Activated naive CD4-positive, alpha-beta T cell treated with Interleukin-2 at 50 U/mL for 16 hours (primary cell): ENCODE data around the gene PLAA.
A peak's percentile ranks its signal among the peaks of the same experiment; 100 is the strongest.

Source experiments
- DNase-seq: peaks from one replicate; pipeline ENCODE4 v3.0.0-alpha.2; 2020

The PLAA gene

DNA sequence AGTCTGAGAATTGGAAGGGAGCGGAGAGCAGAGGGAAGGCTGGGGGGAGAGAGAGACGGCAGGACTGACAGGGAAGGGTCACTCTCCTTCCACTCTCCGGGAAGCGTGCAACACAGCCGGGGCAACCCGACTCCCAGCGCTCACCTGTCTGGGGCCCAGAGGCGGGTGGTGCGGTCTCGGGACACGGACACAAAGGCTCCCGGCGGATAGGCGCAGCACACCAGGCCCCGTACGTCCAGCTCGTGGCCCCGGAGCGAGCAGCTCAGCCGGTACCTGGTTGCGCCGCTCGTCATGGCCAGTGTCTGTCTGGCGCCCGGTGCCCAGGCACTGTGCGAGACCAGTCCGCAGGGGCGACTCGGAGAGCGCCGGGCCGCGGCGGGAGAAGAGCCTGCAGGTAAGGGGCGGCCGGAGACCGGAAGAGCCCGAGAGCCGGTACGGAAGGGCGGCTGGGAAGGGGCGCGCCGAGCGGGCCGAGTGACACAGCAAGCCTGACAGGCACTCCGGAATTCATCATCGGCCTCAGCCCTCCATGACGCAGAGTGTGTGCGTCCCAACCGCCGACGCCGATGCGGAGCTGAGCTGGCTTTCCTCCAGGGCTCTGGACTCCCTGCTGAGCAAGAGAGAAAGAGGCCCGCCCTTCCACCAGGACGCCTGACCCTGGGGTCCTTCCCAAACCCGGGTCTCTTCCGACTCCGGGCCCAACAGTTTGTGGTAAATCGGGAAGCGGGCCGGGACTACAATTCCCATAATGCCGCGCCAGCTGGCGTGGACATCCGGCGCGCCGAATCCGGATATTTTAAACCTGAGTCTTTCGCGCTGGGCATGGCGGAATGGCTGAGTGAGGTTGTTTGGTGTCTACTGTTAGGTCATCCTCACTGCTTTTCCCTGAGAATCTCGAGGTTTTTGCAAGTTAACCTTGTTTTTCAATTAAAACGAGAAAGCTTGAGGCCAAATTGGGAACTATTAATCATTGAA is at the start of gene PLAA:
Gene PLAA (minus strand): TSS at position 490 of the 975 bp plus-strand sequence. CDS start 197 bp downstream, at position 293.
- DNase-seq: peak; percentile 86

DNA sequence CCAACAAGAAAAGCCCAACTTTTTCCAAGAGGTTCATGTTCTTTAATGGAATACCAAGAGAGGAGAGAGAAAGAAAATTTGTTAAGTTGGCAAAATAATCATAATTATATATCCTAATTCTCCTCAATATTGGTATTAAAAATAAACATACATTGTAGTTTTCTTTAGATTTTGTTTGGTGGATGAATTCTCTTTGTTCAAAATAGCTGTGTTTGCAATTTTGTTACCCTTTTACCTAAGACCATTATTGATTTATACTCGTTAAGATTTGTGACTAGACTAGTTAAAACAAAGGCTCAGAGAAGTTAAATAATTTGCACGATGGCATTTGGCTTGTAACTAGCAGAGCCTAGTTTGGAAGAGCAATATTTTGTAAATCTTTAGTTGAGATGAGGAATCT is 48.8 kb upstream of the PLAA start:
- no peak for DNase-seq

DNA sequence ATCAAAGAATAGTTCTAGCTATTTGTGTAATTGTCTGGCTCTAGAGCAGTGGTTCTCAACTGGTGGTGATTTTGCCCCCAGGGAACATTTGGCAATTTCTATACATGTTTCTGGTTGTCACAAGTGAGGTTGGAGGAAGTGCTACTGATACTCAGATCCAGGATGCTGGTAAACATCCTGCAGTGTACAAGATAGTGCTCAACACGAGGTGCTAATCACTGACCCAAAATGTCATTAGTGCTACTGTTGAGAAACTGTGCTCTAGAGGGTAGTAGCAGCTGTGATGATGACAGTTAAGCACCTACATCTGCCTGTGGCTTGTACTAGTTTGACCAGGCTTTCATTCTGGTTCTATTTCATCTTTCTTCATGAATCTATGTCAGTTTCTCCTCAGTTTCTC is 36.3 kb upstream of the PLAA start:
- DNase-seq: no peak

DNA sequence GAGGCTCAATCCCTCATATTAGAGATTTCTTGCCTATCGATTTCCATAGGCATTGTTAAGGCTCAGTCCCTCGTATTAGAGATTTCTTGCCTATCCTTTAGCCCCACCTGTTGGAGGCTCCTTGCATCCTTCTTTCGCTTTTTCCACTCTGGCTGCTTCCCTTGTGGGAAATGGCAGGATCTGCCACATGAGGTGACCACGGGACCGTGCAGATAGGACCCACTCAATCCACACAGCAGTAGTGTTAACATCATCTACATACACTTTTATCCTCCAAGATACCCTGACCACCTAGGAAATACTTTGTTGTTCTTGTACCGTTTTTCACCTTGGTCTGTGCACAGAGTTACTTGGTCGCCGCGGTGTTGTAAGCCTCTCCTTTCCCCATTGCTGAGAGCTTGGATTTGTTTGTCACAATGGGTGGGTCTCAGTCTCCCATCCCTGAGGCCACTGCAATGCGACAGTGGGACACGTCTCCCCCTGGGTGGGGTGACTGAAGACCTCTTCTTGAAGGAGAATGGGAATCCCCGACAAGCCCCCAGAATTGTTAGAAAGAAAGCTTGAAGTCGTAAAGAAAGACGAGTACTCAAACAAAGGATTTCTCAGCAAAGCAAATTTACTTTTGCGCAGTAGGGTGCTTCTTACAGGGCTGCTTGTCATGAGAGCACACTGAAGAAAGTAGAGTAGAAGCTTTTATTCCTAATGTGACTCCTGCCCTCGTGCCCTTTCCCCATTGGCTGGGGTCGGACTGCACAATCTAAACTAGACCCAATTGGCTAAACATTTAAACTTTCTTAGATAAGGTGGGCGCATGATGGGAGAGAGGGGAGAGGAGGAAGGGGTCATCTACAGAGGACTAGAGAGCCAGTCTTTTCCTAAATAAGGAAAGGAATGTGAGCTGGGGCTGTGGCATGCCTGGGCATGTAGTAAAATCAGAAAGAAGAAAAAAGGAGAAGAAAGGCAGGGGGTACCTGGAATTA is 29.0 kb upstream of the PLAA start:
- no peak for DNase-seq

DNA sequence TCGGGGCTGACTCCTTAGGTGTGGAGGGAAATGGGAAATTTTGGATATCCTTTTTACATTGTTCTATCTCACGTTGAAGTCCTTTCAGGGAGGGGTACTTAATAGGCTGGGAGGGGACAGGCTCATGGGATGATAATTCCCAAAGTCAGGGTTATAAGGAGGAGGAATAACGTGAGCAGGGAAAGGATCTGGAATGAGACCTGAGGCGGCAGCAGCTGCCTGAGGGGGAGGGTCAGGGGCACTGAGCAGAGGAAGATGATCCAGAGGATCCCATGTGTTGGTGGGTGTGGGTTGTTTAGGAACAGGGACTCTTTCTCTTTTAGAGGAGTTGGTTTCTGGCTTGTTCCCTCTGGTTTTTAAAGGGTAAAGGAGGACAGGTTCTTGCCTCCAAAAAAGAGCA is 27.9 kb upstream of the PLAA start:
- DNase-seq: no peak

DNA sequence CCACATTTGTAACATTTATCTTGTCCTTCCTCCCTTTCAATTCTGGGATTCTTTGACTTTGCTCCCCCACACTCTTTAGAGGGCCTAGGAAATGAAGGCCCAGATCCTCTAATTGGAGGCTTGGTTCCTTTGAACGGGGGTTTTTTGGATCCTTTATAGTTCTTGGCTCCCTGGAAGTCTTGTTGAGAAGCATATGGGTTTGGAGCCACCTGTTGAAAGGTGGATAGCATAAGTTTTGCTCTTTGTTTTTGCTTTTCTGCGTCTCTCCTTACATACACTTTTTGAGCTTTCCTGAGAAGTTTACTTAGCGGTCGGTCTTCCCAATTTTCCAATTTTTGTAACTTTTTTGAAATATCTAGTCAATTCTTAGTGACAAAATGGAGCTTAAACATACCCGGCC is 26.9 kb upstream of the PLAA start:
- no peak for DNase-seq

DNA sequence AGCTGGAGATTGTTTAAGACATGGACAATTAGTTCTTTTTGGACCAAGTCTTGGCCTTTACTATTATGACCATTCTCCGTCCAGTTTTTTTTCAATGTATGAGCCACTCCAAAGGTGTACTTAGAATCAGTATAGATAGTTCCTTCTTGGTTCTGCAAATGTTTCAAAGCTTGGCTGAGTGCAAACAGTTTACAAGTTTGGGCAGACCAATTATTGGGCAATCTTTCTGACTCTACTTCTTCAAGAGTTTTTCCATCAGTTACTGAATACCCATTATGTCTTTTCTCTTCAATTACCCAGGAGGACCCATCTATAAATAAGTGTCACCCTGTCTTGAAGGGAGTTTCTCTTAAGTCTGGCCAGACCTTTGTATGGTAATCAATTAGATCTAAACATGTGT is 24.7 kb upstream of the PLAA start:
- no peak for DNase-seq

DNA sequence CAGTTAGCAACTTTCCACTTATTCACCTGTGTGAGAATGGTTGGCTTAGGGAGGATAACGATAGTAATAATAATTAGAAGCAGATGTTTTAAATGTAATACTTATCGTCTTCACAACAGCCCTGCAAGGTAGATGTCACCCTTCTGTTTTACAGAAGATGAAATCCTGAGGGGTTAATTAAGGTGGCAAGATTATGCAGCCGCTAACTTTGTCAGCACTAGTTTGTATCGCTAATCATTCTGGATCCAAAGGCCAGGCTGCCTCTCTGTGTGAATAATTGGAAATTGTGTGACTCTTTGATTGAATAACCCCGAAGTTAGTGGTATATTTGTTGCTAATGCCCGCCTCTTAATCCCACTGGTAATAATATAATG is 9.8 kb upstream of the PLAA start:
- DNase-seq: no peak

DNA sequence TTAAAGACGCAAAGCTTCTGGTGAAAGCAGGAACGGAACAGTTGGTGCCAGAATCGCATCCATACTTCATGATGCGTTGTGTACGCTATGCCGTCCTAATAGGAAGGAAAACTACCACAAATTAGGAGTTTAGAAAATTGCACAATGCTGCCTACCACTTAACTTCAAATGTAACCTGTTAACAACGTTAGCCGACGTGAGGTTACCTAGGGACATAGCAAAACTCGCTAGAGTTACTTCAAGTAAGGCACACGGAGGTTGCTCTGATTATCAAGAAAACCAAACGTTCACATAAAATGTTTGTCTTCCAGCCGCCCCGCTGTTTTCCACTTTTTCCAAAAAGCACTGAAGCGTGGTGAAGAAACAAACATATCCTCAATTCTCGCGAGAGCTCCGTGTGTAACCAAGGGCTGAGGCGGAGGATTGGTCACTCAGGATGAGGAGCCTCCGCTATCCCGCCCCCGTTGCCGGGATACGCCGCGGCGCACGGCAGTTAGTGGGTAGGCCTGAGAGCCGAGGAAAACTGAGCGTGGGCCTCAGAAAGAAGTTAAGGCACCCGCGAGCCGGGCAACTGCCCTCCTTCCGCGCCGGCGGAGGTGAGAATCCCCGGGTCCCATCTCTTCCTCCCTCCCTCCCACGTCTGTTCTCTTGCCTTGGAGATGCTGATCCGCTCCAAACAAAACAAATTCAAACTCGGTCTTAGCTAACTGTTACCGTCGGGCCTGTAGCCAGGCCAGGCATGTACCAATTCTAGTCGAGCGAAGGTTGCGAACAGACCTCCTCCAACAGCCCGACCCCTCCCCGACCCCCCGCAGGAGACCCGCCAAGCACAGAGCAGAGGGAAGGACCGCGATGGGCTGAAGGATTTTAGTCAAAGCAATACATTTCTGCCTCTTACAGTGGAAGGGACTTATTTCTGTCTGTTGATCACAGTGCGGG is 9.1 kb upstream of the PLAA start, which contains the start of gene IFT74:
Gene IFT74 (plus strand): TSS at position 492 of the 939 bp plus-strand sequence. CDS start 5,556 bp downstream, outside the sequence.
- DNase-seq: peak; percentile 94

DNA sequence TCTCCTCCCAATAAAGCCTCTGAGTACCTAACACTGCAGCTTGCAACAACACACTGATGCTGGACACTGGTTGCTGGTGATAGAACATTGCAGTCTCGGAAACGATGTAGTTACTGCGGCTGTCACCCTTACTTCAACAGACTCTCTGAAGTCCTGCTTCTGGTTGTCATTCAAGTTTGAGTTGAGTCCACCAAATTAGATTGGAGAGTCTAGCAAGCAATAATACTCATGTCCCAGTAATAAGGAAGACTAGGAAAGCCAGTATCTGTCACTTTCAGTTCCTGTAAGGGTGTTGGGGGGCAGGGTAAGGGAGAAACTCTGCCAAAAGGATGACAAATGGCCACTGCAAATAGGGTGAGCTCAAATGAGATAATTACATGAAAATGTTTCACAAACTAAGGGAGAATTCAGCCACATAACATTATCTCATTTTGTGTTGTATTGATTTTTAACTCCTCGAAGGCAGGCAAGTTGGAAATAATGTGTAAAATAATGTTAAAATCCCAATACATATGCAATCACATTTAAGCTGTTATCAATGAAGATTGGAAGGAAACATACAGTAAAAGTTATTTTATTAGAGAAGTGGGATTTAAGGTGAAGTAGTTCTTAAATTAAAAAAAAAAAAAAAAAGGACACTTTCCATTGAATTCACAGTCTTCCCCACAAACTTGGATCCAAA is 8.3 kb upstream of the PLAA start:
- DNase-seq: no peak

DNA sequence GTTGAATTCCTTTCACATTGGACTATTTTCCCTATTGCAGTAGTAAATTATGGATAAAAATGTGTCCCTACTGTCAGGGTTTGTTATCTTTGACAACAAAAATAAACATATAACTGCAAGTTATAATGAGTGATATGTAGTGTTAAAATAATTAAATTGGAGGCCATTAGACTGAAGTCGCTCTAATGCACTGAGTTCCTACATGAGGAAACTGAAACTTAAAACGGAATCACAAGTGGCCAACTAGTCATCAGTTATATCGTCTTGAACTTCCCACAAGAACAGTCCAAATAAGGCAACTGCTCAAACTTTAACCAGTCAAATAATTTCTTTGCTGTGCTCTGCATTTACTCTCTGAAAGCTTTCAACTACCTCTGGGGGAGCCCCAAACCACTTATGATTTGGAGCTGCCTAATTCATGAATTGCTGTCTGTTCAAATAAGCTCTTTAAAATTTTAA is 7.0 kb upstream of the PLAA start:
- DNase-seq: no peak

DNA sequence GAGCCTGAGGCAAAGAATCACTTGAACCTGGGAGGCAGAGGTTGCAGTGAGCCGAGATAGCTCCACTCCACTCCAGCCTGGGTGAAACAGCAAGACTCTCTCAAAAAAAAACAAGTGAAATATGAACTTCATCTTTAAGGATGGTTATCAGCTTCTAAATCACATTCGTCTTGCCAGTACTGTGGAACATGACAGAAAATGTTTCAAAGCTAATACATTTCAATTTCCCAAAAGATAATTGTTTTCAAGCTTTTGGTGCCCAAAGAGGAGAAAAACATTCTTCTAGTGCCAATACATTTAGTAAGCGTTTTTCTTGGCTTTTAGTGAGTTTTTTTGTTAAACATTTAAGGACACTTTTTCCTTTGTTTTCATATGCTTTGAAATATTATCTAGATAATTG is 4.8 kb upstream of the PLAA start:
- no peak for DNase-seq

DNA sequence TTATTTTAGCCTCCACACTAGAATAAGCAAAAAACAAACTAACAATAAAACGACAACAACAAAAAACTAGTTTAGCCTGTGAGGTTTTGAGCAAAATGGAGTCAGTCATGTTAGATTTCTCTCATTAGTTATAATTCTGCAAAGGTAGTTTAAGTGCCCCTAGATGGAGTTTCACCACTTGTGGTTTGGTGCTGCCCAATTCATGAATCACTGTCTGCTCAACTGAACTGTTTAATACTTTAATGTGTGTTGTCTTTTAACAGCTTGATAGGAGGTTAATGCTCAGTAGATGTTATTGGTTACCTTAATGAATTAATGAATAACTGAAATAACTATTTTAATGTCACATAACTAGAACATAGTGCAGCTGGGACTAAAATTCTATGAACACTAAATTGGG is 3.5 kb upstream of the PLAA start:
- DNase-seq: no peak

DNA sequence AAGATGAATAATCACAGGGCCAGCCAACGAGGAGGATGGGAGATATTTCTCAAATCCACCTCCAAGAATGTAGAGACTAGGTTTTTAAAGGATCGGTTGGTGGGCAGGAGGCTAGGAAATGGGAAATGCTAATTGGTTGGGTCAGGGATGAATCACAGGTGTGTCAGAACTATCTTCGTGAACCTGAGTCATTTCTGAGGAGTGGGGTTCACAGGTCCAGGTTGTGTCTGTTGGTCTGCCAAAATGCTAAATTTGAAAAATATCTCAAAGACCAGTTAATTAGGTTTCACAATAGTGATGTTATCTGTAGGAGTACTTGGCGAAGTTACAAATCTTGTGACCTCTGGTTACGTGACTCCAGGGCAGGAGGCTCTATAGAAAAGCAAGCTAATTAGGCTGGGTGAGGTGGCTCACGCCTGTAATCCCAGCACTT is 2.6 kb upstream of the PLAA start:
- no peak for DNase-seq

DNA sequence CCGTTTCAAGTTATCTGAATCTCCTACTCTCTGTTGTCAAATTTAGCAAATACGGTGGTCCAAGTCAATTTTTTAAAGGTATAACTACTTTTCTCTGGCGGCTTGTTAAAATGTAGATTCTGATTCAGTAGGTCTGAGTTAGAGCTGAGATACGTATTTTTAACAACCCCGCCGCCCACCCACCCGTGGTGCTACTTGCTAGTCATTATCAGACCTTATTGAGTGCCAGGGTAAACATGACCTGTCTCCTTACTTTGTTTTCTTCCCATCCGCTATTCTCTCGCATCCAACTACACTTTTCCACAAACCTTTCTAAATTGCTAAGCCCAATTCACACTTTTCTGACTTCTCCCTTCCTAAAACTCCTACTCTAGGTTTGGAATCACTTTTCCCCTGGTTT is 694 bp upstream of the PLAA start:
- DNase-seq: peak; percentile 63

DNA sequence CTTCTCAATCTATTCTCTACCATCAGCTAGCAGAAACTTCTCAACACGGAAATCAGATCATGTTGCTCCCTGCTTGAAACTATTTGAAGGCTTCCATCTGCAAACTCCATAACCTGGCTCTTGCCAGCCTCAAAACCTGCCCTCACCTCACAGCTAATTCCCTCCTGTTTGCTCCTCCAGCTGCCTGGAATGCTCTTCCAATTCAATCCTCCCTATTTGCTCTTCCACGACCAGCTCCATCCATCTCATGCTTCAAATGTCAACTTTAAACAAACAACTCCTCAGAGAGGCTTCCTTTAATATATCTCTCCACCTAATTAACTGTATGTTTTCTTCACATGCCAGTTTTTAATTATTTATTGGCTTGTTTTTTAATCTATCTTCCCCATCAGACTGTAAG is 1.5 kb downstream of the PLAA start:
- DNase-seq: no peak

DNA sequence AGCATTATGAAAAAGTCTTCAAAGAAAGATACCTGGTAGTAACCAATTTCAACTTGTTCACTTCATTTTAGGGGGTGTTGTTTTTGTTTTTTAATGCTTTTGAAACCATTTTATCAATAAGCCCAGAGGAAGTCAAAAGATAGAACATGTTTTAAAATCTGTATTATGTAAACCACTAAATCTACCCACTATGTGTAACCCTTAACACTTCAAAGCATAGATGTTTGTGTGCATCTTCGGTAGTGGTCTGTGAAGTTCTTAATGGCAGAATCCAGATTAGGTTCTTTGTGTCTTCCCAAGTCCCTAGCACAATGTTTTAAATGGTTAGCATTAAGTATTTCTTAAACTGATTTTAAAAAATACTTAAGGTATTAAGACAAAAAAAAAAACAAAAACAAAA is 6.3 kb downstream of the PLAA start:
- no peak for DNase-seq

DNA sequence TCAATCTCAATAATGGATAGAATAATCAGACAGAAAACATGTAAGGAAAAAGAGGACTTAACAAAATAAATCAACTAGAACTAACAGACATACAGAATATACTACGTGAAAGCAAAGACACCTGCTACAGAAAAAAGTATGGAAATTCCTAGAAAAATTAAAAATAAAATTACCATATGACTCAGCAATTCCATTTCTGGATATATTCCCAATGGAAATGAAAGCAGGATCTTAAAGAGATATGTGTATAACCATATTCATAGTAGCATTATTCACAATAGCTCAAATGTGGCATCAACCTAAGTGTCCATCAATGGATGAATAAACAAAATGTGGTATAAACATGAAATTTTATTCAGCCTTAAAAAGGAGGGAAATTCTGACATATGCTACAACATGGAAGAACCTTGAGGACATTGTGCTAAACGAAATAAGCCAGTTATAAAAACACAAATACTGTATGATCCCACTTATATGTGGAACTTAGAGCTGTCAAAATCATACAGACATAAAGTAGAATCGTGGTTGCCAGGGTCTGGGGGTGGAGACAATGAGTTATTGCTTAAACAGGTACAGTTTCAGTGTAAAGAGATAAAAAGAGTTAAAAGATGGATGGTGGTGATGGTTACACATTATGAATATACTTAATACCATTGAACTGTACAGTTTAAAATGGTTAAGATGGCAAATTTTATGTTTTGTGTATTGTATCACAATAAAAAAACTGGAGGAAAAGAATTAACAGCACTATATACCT is 6.9 kb downstream of the PLAA start:
- DNase-seq: no peak

DNA sequence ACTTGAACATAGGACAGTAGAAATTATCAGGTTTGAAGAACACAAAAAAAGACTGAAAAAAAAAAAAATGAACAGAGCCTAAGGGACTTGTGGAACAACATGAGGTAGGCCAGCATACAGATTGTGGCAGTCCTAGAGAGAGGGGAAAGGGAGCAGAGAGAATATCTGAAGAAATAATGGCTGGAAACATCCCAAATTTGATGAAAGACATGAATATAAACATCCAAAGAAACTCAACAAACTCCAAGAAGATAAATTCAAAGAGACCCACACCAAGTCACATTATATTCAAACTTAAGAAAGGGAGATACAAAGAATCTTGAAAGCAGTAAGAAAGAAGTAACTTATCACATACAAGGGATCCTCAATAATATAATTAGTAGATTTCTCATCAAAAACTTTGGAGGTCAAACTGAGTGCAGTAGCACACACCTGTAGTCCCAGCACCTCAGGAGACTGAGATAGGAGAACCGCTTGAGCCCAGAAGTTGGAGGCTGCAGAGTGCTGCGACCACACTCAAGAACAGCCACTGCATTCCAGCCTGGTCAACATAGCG is 9.1 kb downstream of the PLAA start:
- DNase-seq: no peak

DNA sequence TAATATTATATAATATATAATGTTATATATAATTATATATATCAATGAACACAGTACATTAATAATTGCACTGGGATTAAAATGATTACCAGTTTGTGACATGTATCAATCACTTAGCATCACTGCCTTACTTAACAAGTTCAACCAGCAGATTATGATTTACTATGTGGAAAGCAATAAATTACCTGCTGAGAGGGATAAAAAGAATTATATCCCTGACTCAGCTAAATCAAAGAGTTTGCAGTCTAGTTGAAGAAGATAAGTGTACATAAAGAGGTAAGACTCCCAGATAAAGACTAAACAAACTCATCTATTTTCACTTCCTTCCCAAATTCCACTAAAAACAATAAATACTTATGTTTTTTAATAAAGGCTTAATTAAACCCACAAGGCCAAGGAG is 11.2 kb downstream of the PLAA start:
- DNase-seq: no peak
